ENCODE results near the gene SAMD8.
"Not testable (repeated sequence)": the region's sequence is repeated elsewhere in the genome, so short reads cannot be mapped to it uniquely, and the experiment has no call there.

DNA sequence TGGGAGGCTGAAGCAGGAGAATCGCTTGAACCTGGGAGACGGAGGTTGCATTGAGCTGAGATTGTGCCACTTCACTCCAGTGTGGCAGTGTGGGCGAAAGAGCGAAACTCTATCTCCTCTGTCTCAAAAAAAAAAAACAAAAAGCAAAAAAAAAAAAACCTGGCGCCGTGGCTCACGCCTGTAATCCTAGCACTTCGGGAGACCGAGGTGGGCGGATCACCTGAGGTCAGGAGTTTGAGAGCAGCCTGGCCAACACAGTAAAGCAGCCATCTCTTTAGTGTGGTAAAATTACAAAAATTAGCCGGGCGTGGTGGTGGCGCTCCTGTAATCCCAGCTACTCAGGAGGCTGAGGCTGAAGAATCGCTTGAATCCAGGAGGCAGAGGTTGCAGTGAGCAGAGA is 95.2 kb downstream of the SAMD8 start:
- TF ChIP-seq, protein P1, sequence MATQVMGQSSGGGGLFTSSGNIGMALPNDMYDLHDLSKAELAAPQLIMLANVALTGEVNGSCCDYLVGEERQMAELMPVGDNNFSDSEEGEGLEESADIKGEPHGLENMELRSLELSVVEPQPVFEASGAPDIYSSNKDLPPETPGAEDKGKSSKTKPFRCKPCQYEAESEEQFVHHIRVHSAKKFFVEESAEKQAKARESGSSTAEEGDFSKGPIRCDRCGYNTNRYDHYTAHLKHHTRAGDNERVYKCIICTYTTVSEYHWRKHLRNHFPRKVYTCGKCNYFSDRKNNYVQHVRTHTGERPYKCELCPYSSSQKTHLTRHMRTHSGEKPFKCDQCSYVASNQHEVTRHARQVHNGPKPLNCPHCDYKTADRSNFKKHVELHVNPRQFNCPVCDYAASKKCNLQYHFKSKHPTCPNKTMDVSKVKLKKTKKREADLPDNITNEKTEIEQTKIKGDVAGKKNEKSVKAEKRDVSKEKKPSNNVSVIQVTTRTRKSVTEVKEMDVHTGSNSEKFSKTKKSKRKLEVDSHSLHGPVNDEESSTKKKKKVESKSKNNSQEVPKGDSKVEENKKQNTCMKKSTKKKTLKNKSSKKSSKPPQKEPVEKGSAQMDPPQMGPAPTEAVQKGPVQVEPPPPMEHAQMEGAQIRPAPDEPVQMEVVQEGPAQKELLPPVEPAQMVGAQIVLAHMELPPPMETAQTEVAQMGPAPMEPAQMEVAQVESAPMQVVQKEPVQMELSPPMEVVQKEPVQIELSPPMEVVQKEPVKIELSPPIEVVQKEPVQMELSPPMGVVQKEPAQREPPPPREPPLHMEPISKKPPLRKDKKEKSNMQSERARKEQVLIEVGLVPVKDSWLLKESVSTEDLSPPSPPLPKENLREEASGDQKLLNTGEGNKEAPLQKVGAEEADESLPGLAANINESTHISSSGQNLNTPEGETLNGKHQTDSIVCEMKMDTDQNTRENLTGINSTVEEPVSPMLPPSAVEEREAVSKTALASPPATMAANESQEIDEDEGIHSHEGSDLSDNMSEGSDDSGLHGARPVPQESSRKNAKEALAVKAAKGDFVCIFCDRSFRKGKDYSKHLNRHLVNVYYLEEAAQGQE (IDR thresholded peaks at IDR 0.05; ENCODE audit: insufficient read depth in 1 of 2, low read depth in 2 of 2, low read length in 1 of 2) = not testable (repeated sequence)
- TF ChIP-seq, protein P2, sequence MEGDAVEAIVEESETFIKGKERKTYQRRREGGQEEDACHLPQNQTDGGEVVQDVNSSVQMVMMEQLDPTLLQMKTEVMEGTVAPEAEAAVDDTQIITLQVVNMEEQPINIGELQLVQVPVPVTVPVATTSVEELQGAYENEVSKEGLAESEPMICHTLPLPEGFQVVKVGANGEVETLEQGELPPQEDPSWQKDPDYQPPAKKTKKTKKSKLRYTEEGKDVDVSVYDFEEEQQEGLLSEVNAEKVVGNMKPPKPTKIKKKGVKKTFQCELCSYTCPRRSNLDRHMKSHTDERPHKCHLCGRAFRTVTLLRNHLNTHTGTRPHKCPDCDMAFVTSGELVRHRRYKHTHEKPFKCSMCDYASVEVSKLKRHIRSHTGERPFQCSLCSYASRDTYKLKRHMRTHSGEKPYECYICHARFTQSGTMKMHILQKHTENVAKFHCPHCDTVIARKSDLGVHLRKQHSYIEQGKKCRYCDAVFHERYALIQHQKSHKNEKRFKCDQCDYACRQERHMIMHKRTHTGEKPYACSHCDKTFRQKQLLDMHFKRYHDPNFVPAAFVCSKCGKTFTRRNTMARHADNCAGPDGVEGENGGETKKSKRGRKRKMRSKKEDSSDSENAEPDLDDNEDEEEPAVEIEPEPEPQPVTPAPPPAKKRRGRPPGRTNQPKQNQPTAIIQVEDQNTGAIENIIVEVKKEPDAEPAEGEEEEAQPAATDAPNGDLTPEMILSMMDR (IDR thresholded peaks at IDR 0.05) = not testable (repeated sequence)
- not testable (repeated sequence) for TF ChIP-seq POLR2AphosphoS5 (IDR thresholded peaks at IDR 0.05; ENCODE audit: low read depth, low read length); SIN3A (IDR thresholded peaks at IDR 0.05; ENCODE audit: borderline replicate concordance, insufficient read depth, low read depth, low read length)

Data from Panc1 (cell line).